Embryonic facial prominence (tissue), 1 donor: ENCODE results near the gene INS.
"Not testable (repeated sequence)": the region's sequence is repeated elsewhere in the genome, so short reads cannot be mapped to it uniquely, and the experiment has no call there.

ENCODE experiments used
- DNase-seq: peaks from one replicate; pipeline ENCODE4 v3.0.0-alpha.2; 2016; ENCODE audit errors: extremely low spot score

The INS gene

GRCh38 chr11:2198621-2199365 is 37.8 kb upstream of the INS start:
- DNase-seq = no peak

DNA sequence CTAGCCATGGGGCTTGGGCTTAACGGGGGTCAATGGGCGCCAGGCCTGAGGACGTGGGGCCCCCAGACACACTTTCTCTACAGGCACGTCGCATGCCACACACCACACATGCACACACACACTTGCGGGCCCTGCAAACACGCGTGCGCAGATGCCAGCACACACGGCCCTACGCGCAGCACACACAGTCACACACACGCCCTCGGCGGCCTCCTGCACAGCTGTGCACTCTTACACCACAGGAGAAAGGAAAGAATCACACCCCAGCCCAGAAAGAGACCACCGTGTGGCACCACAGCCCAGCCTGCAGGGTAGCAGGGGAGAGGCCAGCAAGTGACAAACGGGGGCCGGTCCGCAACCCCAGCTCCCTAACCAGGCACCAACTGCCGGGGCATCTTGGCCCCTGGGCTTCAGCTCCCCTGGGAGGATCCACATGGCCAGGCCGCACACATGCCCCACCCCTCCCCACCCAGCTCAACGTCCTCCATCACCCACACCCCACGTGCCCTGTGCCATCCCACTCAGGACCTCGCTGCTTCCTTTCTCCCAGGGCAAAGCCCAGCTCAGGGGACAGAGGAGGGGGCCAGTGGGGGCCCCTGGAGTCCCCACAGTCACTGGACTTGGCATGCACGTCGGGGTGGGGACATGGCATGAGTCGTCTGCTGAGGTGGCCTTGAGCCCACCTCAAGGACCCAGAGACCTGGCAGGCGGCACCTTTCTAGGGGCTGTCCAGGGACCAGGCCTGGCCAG is 36.9 kb upstream of the INS start:
- no peak for DNase-seq

DNA sequence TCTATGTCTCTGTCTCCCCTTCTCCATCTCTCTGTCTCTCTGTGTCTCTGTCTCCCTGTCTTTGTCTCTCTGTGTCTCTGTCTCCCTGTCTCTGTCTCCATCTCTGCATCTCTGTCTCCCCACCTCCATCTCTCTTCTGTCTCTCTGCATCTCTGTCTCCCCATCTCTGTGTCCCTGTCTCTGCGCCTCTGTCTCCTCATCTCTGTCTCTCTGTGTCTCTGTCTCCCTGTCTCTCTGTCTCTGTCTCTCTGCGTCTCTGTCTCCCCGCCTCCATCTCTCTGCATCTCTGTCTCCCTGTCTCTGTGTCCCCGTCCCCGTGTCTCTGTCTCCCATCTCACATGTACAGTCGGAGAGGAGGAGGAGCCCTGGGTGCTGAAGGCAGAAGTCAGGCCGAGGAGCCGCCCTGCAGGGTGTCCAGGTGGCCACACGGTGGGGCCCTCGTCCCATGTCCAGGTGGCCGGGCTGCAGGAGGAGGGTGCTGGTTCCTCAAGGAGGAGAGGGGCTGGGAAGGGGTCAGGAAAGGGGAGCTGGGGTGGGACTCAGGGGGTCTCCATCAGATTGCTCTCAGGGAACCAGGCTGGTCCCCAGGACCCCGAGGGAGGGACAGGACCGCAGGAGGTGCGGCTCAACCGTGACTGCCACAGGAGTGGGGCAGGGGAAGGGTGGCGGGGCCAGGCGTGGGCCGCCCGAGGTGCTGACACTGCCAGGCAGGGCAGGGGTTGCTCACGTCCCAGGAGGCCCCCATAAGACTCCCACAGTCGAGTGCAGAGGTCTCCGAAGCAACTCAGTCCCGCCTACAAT is 36.2 kb upstream of the INS start:
- DNase-seq = no peak

- no peak for DNase-seq
Observed at GRCh38 chr11:2195756-2196088, 34.7 kb upstream of the INS start.

- no peak for DNase-seq
Observed at GRCh38 chr11:2194877-2195755, 34.1 kb upstream of the INS start.

DNA sequence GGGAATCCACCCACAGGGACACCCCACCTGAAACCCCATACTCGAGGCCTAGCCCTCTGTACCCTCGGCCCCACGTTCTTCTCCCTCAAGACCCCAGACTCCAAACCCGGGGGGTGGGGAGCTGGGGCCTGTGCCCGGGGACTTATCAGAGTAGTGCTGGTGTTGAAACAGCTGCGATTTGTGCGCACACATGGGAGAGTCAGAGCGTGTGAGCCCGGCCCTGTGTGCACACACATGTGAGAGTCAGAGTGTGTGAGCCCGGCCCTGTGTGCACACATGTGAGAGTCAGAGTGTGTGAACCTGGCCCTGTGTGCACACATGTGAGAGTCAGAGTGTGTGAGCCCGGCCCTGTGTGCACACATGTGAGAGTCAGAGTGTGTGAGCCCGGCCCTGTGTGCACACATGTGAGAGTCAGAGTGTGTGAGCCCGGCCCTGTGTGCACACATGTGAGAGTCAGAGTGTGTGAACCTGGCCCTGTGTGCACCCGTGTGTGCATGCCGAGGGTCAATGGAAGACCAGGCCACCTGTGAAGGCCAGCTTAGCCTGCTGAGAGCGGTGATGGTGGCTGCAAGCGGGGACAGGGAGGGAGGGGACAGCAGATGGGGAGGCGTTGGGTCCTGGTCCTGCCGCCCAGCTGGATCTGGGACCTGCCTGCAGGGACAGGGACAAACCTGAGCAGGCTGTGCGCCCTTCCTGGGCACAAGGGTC is 33.0 kb upstream of the INS start:
- not testable (repeated sequence) for DNase-seq

GRCh38 chr11:2193099-2193887 is 32.3 kb upstream of the INS start:
- no peak for DNase-seq

GRCh38 chr11:2192435-2192834 is 31.4 kb upstream of the INS start:
- DNase-seq = no peak

DNA sequence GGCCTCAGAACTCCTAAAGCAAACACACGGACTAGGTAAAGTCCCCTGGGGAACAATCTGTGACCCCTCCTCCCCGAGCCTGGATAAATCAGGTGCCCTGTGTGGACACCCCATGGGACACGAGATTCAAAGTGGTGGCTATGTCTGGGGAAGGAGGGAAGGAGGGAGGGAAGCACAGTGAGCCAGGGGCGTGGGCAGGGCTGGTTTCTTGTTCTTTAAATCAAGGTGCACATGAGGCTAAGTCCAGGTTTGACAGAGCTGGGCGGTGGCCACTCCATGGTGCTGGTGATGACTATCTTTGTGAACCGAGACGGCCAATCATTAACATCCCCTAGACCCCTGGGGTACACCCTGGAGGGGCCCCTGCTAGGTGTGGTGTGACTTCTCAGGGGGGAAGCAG is 30.9 kb upstream of the INS start:
- DNase-seq = no peak

- DNase-seq = no peak
Observed at GRCh38 chr11:2190657-2191471, 29.9 kb upstream of the INS start.

GRCh38 chr11:2189938-2190656 is 29.1 kb upstream of the INS start:
- DNase-seq = no peak

DNA sequence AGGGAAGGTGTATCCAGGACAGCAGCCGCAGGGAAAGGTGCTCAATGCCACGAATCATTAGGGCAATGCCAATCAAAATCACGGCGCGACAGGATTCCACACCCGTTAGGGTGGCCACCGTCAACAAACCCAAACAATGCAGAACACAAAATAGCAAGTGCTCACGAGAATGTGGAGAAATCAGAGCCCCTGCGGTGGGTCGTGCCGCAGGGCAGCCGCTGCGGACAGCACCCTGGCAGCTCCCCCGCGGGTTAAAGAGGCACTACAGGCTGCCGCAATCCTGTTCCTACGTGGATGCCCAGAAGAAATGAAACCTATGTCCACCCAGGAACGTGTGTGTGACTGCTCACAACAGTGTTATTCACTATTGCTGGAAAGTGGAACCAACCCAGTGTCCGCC is 27.7 kb upstream of the INS start:
- DNase-seq = no peak

DNA sequence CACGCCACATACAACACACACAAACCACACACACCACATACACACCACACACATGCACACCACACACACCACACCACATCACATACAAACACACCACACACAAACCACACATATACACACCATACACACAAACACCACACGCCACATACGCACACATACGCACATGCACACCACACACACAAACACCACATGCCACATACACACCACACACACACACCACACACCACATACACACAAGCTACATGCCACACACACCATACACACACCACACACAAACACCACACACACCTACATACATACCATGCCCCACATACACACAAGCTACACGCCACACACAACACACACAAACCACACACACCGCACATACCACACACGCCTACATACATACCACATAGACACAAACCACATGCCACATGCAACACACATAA is 26.3 kb upstream of the INS start:
- no peak for DNase-seq

DNA sequence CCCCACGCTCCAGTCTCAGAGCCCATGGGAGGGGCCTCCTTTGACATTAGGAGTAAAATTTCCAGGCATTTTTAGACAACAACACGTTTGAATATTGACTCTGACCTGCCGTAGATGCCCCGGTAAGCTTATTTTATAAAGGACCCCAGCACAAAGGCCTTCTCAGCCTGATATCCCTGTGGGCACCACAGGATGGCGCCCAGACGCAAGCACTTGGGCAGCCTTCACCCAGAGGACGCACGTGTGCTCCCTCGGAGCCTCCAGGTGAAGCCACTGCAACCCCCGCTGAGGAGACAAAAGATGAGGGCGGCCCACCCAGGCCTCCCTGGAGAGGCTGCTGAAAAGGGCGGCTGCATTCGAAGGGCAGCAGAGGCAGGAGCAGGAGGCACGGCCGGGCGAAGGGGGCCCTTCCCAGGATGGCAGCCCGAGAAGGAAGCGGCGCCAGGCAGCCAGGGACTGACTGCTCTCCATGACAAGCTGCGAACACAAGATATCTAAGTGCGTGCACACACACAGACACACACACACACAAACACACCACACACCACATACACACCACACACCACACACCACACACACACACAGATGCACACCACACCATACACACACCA is 25.8 kb upstream of the INS start:
- DNase-seq = no peak

DNA sequence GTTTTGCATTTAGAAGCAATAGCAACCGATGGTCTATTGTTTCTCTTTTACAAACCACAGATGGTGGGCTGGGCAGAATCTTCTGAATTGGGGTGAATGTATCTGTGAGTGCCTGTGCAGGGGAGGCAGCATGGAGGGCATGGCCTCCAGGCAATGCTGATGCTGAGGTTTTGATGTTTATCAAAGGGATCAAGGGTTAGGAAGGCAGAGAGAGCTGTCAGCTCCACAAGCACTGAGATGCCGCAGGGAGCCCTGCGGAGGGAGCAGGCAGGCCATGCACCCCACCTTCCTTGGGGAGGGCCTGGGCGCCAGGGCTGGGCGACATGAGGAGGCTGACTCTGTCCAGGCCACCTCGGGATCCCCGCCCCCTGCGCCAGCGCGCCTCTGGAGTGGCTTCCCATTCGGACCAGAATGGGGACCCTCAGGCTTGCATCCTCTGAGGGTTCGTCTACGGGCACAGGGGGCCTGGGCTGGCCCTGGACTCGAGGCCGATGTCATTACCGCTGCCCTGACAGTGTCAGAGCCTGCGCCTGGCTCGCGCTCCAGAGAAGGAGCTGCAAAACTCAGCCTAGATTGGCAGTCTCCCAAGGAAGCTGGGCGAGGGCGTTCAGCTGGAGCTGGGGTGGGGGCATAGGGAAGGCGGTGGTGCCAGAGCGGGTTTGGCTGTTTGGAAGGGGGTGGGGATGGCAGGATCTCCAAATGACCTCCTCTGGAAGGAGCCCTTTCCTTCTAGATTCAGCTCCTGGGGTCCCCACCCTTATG is 24.5 kb upstream of the INS start:
- no peak for DNase-seq

GRCh38 chr11:2182692-2183474 is 21.9 kb upstream of the INS start:
- no peak for DNase-seq

GRCh38 chr11:2182075-2182474 is 21.1 kb upstream of the INS start:
- DNase-seq = no peak
